ENCODE data around the gene IDE. TPM values are rescaled to one million over a fixed set of nuclear protein-coding genes. Genes with fewer than 3 reads are reported as not detected.
"Not testable (repeated sequence)": the region's sequence is repeated elsewhere in the genome, so short reads cannot be mapped to it uniquely, and the experiment has no call there.

Gene IDE
- total and polyA plus RNA-seq, 2 of the 13 experiments (the other 11 are each of a cell fraction or from before 2014, with no cell fraction given): 16.1 to 52.1 TPM

DNA sequence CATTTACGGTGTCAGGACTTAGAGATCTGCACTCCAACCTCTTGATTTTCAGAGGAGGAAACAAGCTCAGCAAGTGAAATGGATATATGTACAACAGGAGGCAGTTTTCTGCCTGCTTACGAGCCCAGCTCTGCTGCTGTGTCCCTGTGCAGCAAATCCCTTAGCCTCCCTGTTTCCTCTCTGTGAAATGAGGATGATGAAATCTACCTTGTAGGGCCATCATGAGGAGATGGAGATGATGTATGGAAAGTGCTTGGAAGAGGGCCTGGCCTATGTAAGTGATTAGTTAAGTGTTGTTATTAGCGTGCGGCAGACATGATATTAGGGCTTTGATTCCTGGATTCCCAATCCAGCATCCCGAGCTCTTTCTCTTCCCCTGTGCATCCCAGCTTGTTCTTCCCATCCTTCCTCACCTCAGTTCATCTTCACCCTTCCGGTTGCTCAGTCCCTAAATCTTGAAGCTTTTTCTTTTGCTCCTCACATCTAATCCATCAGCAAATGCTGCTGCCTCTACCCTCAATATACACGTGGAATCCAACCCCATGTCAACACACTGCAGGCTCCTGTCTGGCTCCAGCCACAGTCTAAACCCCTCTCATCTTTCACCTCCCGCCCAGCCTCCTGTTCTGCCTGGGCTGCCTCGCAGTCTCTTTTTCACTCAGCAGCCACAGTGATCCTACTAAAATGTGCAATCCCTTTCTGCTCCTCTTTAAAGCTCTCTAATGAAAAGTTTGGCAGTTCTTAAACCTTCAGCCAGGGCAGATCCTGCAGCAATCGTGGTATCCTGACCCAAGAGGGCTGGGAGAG lies 169.1 kb downstream of the IDE start:
- no peaks in the 10 kb centered on the region for H3K36me3 ChIP-seq (replicated peaks in 1 of 2; ENCODE audit: control insufficient read depth in 1 of 2, insufficient read depth in 2 of 2, low read length in 2 of 2)
- H2AFZ ChIP-seq (ENCODE audit: low read length): no peak overlapping the region
- peak; percentile 76 for ATAC-seq
- H3K4me3 ChIP-seq (replicated peaks in 1 of 3; ENCODE audit: insufficient read depth in 1 of 3, low read depth in 2 of 3, low read length in 3 of 3): peak overlapping the region in 1 of 3 experiments; percentile 38; a peak in 2 of 6 replicates
- ChIA-PET POLR2A (no interaction called here), CTCF (ENCODE audit: low intra/inter-chr PET ratio, low total read pairs) (no interaction called here)
- no peaks in the 10 kb centered on the region for H3K27me3 ChIP-seq (ENCODE audit: control insufficient read depth in 1 of 2, insufficient read depth in 2 of 2, low read length in 2 of 2)
- no peaks in the 10 kb centered on the region for H3K4me1 ChIP-seq (ENCODE audit: insufficient read depth, low read length)
- H3K9ac ChIP-seq (ENCODE audit: insufficient read depth, low read depth, low read length): no peak overlapping the region
- intact Hi-C loops (cut with micrococcal nuclease; ENCODE audit: unreplicated experiment) (no loop called here), in situ Hi-C loops (cut with HindIII; ENCODE audit: extremely low pct_ligation_motif_present, low pct_unique_long_range_greater_than_20kb) (no loop called here)
- 38% methylated on average over 10 of the region's 10 CpGs for WGBS (ENCODE audit: low lambda C conversion rate)
- FAIRE-seq: no peak
- H3K9me3 ChIP-seq (ENCODE audit: low read length): no peaks in the 10 kb centered on the region
- peak overlapping the region; percentile 34 for H3K4me2 ChIP-seq (ENCODE audit: low read depth, low read length)
- no peaks in the 10 kb centered on the region for H4K20me1 ChIP-seq (ENCODE audit: insufficient read depth, low read length)
- H3K27ac ChIP-seq (ENCODE audit: extremely low read length, insufficient read depth, low read length): no peak overlapping the region
- TF ChIP-seq HOXD1 (CRISPR knock-in tag; IDR thresholded peaks at IDR 0.05): no peak
- TF ChIP-seq, protein P1, sequence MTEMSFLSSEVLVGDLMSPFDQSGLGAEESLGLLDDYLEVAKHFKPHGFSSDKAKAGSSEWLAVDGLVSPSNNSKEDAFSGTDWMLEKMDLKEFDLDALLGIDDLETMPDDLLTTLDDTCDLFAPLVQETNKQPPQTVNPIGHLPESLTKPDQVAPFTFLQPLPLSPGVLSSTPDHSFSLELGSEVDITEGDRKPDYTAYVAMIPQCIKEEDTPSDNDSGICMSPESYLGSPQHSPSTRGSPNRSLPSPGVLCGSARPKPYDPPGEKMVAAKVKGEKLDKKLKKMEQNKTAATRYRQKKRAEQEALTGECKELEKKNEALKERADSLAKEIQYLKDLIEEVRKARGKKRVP (CRISPR knock-in tag; IDR thresholded peaks at IDR 0.05): 0 out of 4 replicates have a peak, but pooled peaks of 1 of the 2 experiments have one; percentile 20
- BruUV-seq (replicated peaks): no TSS peak
- DNase-seq (ENCODE audit: low spot score): no peak
- no peaks in the 10 kb centered on the region for H3K79me2 ChIP-seq (ENCODE audit: insufficient read depth, low read length)

DNA sequence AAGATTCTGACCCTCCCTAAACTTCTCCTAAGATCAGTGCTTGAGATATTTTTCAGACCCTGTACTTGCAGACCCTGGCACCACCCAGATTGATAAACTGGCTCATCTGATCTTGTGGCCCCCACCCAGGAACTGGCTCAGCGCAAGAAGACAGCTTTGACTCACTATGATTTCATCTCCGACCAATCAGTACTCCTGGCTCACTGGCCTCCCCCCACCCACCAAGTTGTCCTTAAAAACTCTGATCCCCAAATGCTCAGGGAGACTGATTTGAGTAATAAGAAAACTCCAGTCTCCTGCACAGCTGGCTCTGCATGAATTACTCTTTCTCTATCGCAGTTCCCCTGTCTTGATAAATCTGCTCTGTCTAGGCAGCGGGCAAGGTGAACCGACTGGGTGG lies 171.7 kb downstream of the IDE start:
- H3K36me3 ChIP-seq (replicated peaks in 1 of 2; ENCODE audit: control insufficient read depth in 1 of 2, insufficient read depth in 2 of 2, low read length in 2 of 2); ATAC-seq; H3K9ac ChIP-seq (ENCODE audit: insufficient read depth, low read depth, low read length); CTCF ChIA-PET (ENCODE audit: low intra/inter-chr PET ratio, low total read pairs); H3K4me3 ChIP-seq (replicated peaks in 1 of 3; ENCODE audit: insufficient read depth in 1 of 3, low read depth in 2 of 3, low read length in 3 of 3); FAIRE-seq; DNase-seq (ENCODE audit: low spot score); intact Hi-C loops (cut with micrococcal nuclease; ENCODE audit: unreplicated experiment); H3K4me1 ChIP-seq (ENCODE audit: insufficient read depth, low read length); H3K79me2 ChIP-seq (ENCODE audit: insufficient read depth, low read length); H3K27ac ChIP-seq (ENCODE audit: extremely low read length, insufficient read depth, low read length); POLR2A ChIA-PET; H4K20me1 ChIP-seq (ENCODE audit: insufficient read depth, low read length); H3K27me3 ChIP-seq (ENCODE audit: control insufficient read depth in 1 of 2, insufficient read depth in 2 of 2, low read length in 2 of 2); BruUV-seq (replicated peaks); H3K4me2 ChIP-seq (ENCODE audit: low read depth, low read length); H2AFZ ChIP-seq (ENCODE audit: low read length); H3K9me3 ChIP-seq (ENCODE audit: low read length); in situ Hi-C loops (cut with HindIII; ENCODE audit: extremely low pct_ligation_motif_present, low pct_unique_long_range_greater_than_20kb): not testable (repeated sequence)
- 58% methylated on average over 5 of the region's 5 CpGs for whole genome bisulfite sequencing (ENCODE audit: low lambda C conversion rate)

Other genes with a start within 250 kb of the IDE start
- gene KIF11, start 19.0 kb upstream of the IDE start, total RNA-seq (2016; rRNA removed; fragmentation: Illumina TruSeq; extraction: Trizol): 38.4 and 62.8 TPM in 2 replicates
- gene KIF11, start 19.0 kb upstream of the IDE start, polyA plus RNA-seq (2011; rRNA removed): 4.4 and 8.7 TPM in 2 replicates
- 46.3 and 48.7 TPM in 2 replicates for gene HHEX, start 115.9 kb upstream of the IDE start, total RNA-seq (2016; rRNA removed; fragmentation: Illumina TruSeq; extraction: Trizol)
- 41.6 and 44.5 TPM in 2 replicates for gene HHEX, start 115.9 kb upstream of the IDE start, polyA plus RNA-seq (2011; rRNA removed)

Measured in HepG2 (cell line).